Activated CD8-positive, alpha-beta T cell treated with anti-CD3 and anti-CD28 coated beads for 36 hours (primary cell): ENCODE measurements around the gene KAZN. TPM values are rescaled to one million over a fixed set of nuclear protein-coding genes. Genes with fewer than 3 reads are reported as not detected.

Experiments
- ATAC-seq: fragments of 200-7000 bp; cut with Tn5 transposase; one replicate; pipeline ENCODE4 v1.10.0; 2021; ENCODE audit warnings: mild to moderate bottlenecking, moderate library complexity
- CTCF ChIA-PET: fragments of 350-600 bp; sonication (Branson Sonifier 250); formaldehyde crosslinking; loops from one replicate; lab custom pipeline; 2021; ENCODE audit warnings: antibody characterized with exemption; lab: Charles Lee
- POLR2A ChIA-PET: fragments of 350-600 bp; sonication (Branson Sonifier 250); formaldehyde crosslinking; loops from one replicate; lab custom pipeline; 2021; ENCODE audit warnings: antibody characterized with exemption; lab: Charles Lee
- DNase-seq: peaks from one replicate; pipeline ENCODE4 v3.0.0-alpha.2; 2020
- H3K27ac Mint-ChIP-seq: one replicate; pipeline ENCODE4 v1.8.0; 2021; ENCODE audit warnings: mild to moderate bottlenecking, mixed read lengths
- H3K27me3 Mint-ChIP-seq: one replicate; pipeline ENCODE4 v1.8.0; 2021; ENCODE audit warnings: mixed read lengths
- H3K36me3 Mint-ChIP-seq: one replicate; pipeline ENCODE4 v1.8.0; 2021; ENCODE audit warnings: low read depth, mixed read lengths
- H3K4me1 Mint-ChIP-seq: one replicate; pipeline ENCODE4 v1.8.0; 2021; ENCODE audit warnings: low read depth, mixed read lengths
- H3K4me3 Mint-ChIP-seq: one replicate; pipeline ENCODE4 v1.8.0; 2021; ENCODE audit warnings: mild to moderate bottlenecking, moderate library complexity, mixed read lengths
- H3K9me3 Mint-ChIP-seq: one replicate; pipeline ENCODE4 v1.8.0; 2021; ENCODE audit warnings: mixed read lengths
- intact Hi-C: fragments of 100-400 bp; cut with micrococcal nuclease; formaldehyde crosslinking; loops from one replicate; pipeline ENCODE4 v1.10.0; 2022
- total RNA-seq, 2 experiments: library from RNA; stranded (reverse); gene quantifications; one replicate each; pipeline ENCODE4 v1.2.3, GENCODE V29; 2021
- TF ChIP-seq, protein P1 (sequence below): fragments of 200-600 bp; IDR thresholded peaks from one replicate; pipeline ENCODE4 v1.8.0; 2022; ENCODE audit warnings: antibody characterized with exemption, mild to moderate bottlenecking

KAZN gene
- total RNA-seq, 2 experiments from 2014 or later, result 1.7 to 1.9 TPM

DNA sequence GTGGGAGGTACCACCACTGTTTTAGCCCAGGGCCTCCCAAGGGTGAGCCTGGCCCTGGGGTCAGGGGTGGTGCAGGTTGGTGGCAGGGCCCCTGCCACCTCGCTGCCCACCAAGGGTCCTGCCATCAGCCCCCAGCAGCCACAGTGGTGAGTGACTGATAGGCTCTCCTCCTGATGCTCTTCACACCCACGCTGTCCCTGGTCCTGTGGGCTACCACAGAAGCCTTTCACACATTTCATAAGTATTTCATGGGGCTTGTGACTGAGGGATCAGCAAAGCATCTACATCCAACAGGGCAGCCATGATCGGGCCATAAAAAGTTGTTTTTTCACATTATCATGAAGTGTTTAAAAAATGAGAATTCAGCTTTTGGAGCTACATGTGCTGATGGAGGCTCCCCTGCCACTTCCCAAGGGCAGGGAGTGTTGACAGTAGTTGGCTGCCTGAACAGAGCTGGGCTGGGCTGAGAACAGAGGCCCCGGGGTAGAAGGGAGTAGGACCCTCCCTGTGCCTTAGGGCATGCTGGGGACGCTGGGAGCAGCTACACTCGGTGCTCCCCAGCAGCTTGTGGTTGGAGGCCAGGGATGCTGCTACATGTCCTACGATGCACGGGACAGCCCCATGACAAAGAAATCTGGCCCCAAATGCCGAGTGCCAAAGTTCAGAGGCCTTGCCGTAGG, 482.0 kb downstream of the KAZN start:
- Mint-ChIP-seq H3K4me3 (no peak overlapping the region), H3K27me3 (peaks cover 2% of the 10 kb centered on the region), H3K9me3 (no peaks in the 10 kb centered on the region), H3K27ac (no peak overlapping the region), H3K4me1 (no peaks in the 10 kb centered on the region), H3K36me3 (no peaks in the 10 kb centered on the region)
- intact Hi-C loops, result no loop called here
- CTCF ChIA-PET, result no interaction called here
- no peak for DNase-seq
- no peak for ATAC-seq
- TF ChIP-seq, protein P1, sequence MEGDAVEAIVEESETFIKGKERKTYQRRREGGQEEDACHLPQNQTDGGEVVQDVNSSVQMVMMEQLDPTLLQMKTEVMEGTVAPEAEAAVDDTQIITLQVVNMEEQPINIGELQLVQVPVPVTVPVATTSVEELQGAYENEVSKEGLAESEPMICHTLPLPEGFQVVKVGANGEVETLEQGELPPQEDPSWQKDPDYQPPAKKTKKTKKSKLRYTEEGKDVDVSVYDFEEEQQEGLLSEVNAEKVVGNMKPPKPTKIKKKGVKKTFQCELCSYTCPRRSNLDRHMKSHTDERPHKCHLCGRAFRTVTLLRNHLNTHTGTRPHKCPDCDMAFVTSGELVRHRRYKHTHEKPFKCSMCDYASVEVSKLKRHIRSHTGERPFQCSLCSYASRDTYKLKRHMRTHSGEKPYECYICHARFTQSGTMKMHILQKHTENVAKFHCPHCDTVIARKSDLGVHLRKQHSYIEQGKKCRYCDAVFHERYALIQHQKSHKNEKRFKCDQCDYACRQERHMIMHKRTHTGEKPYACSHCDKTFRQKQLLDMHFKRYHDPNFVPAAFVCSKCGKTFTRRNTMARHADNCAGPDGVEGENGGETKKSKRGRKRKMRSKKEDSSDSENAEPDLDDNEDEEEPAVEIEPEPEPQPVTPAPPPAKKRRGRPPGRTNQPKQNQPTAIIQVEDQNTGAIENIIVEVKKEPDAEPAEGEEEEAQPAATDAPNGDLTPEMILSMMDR, result no peak
- POLR2A ChIA-PET, result no interaction called here

- H3K9me3 Mint-ChIP-seq, result no peaks in the 10 kb centered on the region
- no peak for DNase-seq
- CTCF ChIA-PET, result no interaction called here
- no peak overlapping the region for H3K27ac Mint-ChIP-seq
- H3K36me3 Mint-ChIP-seq, result no peaks in the 10 kb centered on the region
- no peaks in the 10 kb centered on the region for H3K4me1 Mint-ChIP-seq
- no peak overlapping the region for H3K4me3 Mint-ChIP-seq
- POLR2A ChIA-PET, result no interaction called here
- intact Hi-C loops, result no loop called here
- ATAC-seq, result no peak
- TF ChIP-seq, protein P1, result no peak
- H3K27me3 Mint-ChIP-seq, result peaks cover 2% of the 10 kb centered on the region
Observed at GRCh38 chr1:15081102-15081501, 482.6 kb downstream of the KAZN start.

GRCh38 chr1:15083578-15083977, 485.1 kb downstream of the KAZN start:
- CTCF ChIA-PET, result no interaction called here
- intact Hi-C loops, result no loop called here

GRCh38 chr1:15088281-15088971, 489.9 kb downstream of the KAZN start:
- intact Hi-C loops, result no loop called here
- H3K36me3 Mint-ChIP-seq, result no peaks in the 10 kb centered on the region
- peaks cover 8% of the 10 kb centered on the region for H3K4me1 Mint-ChIP-seq
- no peaks in the 10 kb centered on the region for H3K9me3 Mint-ChIP-seq
- no peak overlapping the region for H3K4me3 Mint-ChIP-seq
- H3K27ac Mint-ChIP-seq, result no peak overlapping the region
- ChIA-PET POLR2A (no interaction called here), CTCF (interaction anchor here (1.0 to 1.4 kb wide), 2 partner anchors 12 to 27 kb away, joined by 3 to 4 read pairs; no protein-coding TSS in a partner anchor)
- DNase-seq (no peak), ATAC-seq (no peak)
- TF ChIP-seq, protein P1, result no peak
- peaks cover 4% of the 10 kb centered on the region for H3K27me3 Mint-ChIP-seq

More at GRCh38 chr1:15083578-15083977, 485.1 kb downstream of the KAZN start:
- H3K36me3 Mint-ChIP-seq, result no peaks in the 10 kb centered on the region
- H3K9me3 Mint-ChIP-seq, result no peaks in the 10 kb centered on the region
- H3K4me1 Mint-ChIP-seq, result no peaks in the 10 kb centered on the region
- TF ChIP-seq, protein P1, result no peak
- ATAC-seq (no peak), DNase-seq (no peak)
- POLR2A ChIA-PET, result no interaction called here
- no peak overlapping the region for H3K4me3 Mint-ChIP-seq
- H3K27ac Mint-ChIP-seq, result no peak overlapping the region
- peaks cover 2% of the 10 kb centered on the region for H3K27me3 Mint-ChIP-seq
